CD4-positive, CD25-positive, alpha-beta regulatory T cell (primary cell): Measurements from ENCODE around the gene MGAT5. TPM values are rescaled to one million over a fixed set of nuclear protein-coding genes. Genes with fewer than 3 reads are reported as not detected.

Source experiments
- ATAC-seq, 2 donors: fragments of 150-1000 bp; cut with Tn5 transposase; one replicate each; pipeline ENCODE4 v1.10.0; 2021; ENCODE audit warnings: low read depth in 2 of 2, moderate number of reproducible peaks in 2 of 2, moderate library complexity in 1 of 2
- DNase-seq, 3 donors: peaks; one replicate each; pipeline versions ENCODE4 v3.0.0 to v3.0.0-alpha.2; 2012 to 2022; ENCODE audit warnings: mixed read lengths in 1 of 3
- H3K27ac ChIP-seq: one replicate; pipeline ENCODE4 v1.7.0; 2013; ENCODE audit warnings: mild to moderate bottlenecking, low read length; ENCODE audit not compliant: insufficient read depth, poor library complexity, severe bottlenecking
- H3K27me3 ChIP-seq: one replicate; pipeline ENCODE4 v1.7.0; 2013; ENCODE audit warnings: low read length; ENCODE audit not compliant: control insufficient read depth, insufficient read depth
- H3K36me3 ChIP-seq: one replicate; pipeline ENCODE4 v1.7.0; 2013; ENCODE audit warnings: mild to moderate bottlenecking, low read length, moderate library complexity; ENCODE audit not compliant: control insufficient read depth, insufficient read depth
- H3K4me1 ChIP-seq: 2 replicates; pipeline ENCODE4 v1.7.0; 2013; ENCODE audit warnings: mild to moderate bottlenecking, low read length; ENCODE audit not compliant: insufficient read depth, control insufficient read depth, poor library complexity, severe bottlenecking
- H3K4me3 ChIP-seq: one replicate; pipeline ENCODE4 v1.7.0; 2013; ENCODE audit warnings: low read depth, mild to moderate bottlenecking, low read length, moderate library complexity
- H3K9me3 ChIP-seq, 2 experiments: 1 replicate in 1 of 2; 2 replicates in 1 of 2; pipeline ENCODE4 v1.7.0; 2013; ENCODE audit warnings: low read length in 2 of 2, mild to moderate bottlenecking in 1 of 2, moderate library complexity in 1 of 2; ENCODE audit not compliant: control insufficient read depth in 2 of 2
- H3K27ac Mint-ChIP-seq, 3 donors: one replicate each; pipeline ENCODE4 v1.8.0; 2020 to 2022; ENCODE audit warnings: mild to moderate bottlenecking in 3 of 3, mixed read lengths in 3 of 3, moderate library complexity in 2 of 3
- H3K27me3 Mint-ChIP-seq: one replicate; pipeline ENCODE4 v1.8.0; 2022; ENCODE audit warnings: mild to moderate bottlenecking, mixed read lengths
- H3K36me3 Mint-ChIP-seq: one replicate; pipeline ENCODE4 v1.8.0; 2020; ENCODE audit warnings: mixed read lengths
- H3K4me1 Mint-ChIP-seq, 4 donors: one replicate each; pipeline ENCODE4 v1.8.0; 2020 to 2022; ENCODE audit warnings: mixed read lengths in 4 of 4, mild to moderate bottlenecking in 1 of 4
- H3K4me3 Mint-ChIP-seq, 4 donors: one replicate each; pipeline ENCODE4 v1.8.0; 2020 to 2022; ENCODE audit warnings: mild to moderate bottlenecking in 4 of 4, mixed read lengths in 4 of 4, moderate library complexity in 3 of 4
- H3K9me3 Mint-ChIP-seq, 7 donors: one replicate each; pipeline ENCODE4 v1.8.0; 2020 to 2022; ENCODE audit warnings: mixed read lengths in 7 of 7, mild to moderate bottlenecking in 3 of 7, moderate library complexity in 2 of 7
- polyA plus RNA-seq, 4 donors: library from polyadenylated mRNA; unstranded; fragments of 300-500 nt; fragmentation: Illumina TruSeq; gene quantifications; one replicate each; pipeline ENCODE4 v1.2.3, GENCODE V29; 2021
- total RNA-seq: library from RNA; stranded (reverse); gene quantifications from one replicate; pipeline ENCODE4 v1.2.3, GENCODE V29; 2022

The MGAT5 gene
- total and polyA plus RNA-seq, 5 donors from 2014 or later = 3.6 to 68.8 (median 6.9) TPM

GRCh38 chr2:134338208-134338607, 84.3 kb downstream of the MGAT5 start:
- Histone ChIP-seq H3K4me3 (no peak overlapping the region), H3K36me3 (peaks cover 38% of the 10 kb centered on the region), H3K4me1 (no peaks in the 10 kb centered on the region), H3K27ac (no peak overlapping the region), H3K9me3 (no peaks in the 10 kb centered on the region), H3K27me3 (no peaks in the 10 kb centered on the region)
- no peak for DNase-seq
- no peak for ATAC-seq
- no peak overlapping the region for H3K4me3 Mint-ChIP-seq
- peak overlapping the region in 1 of 3 donors; percentile 14 for H3K27ac Mint-ChIP-seq
- H3K36me3 Mint-ChIP-seq = peaks cover 54% of the 10 kb centered on the region
- peaks cover 5 to 24% (median 10%) of the 10 kb centered on the region in 4 donors for H3K4me1 Mint-ChIP-seq
- no peaks in the 10 kb centered on the region for H3K27me3 Mint-ChIP-seq
- peaks cover 0 to 3% (median 0%) of the 10 kb centered on the region in 7 donors for H3K9me3 Mint-ChIP-seq

- Histone ChIP-seq H3K9me3 (no peaks in the 10 kb centered on the region), H3K4me3 (no peak overlapping the region), H3K27ac (no peak overlapping the region), H3K4me1 (no peaks in the 10 kb centered on the region), H3K36me3 (peaks cover 48% of the 10 kb centered on the region), H3K27me3 (no peaks in the 10 kb centered on the region)
- ATAC-seq (no peak), DNase-seq (no peak)
- Mint-ChIP-seq H3K4me3 (no peak overlapping the region), H3K9me3 (peaks cover 0 to 3% (median 0%) of the 10 kb centered on the region in 7 donors), H3K4me1 (peaks cover 0 to 15% (median 6%) of the 10 kb centered on the region in 4 donors), H3K27ac (no peak overlapping the region), H3K27me3 (no peaks in the 10 kb centered on the region), H3K36me3 (peaks cover 73% of the 10 kb centered on the region)
These were observed 87.6 kb downstream of the MGAT5 start for GRCh38 chr2:134341476-134341875.

DNA sequence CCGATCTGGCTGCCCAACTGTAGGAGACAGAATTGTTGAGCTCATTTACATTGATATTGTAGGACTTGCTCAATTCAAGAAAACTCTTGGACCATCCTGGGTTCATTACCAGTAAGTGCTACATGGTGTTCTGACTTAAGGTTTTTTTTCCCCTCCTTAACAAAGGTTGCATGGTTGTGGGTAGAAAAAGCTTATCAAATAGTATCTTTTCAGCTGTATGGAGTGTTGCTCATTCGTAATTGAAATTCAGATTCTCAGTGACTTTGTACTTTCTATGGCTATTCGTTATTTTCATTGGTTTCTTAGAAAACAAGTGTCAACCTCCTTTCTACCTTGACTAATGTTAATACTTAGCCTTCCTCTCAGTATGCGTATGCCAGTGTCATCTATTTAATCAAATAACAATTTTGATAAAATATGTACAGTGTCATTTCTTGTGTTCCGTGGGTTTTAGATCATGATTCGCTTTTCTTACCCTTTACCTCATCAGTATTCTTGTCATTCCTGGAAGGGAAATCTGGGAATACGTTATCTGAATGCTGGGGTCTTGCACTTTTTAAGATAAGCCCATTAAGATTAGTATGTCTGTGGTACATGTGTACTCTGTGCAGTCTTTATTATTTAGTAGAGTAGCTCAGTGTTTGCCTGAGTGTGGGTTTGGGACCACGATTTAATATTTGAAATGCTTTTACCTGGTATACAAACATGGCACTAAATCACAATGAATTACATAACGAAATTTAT, 91.3 kb downstream of the MGAT5 start:
- Histone ChIP-seq H3K27me3 (no peaks in the 10 kb centered on the region), H3K9me3 (no peaks in the 10 kb centered on the region), H3K4me1 (no peaks in the 10 kb centered on the region), H3K4me3 (no peak overlapping the region), H3K36me3 (peaks cover 46% of the 10 kb centered on the region), H3K27ac (no peak overlapping the region)
- no peaks in the 10 kb centered on the region for H3K27me3 Mint-ChIP-seq
- no peak overlapping the region for H3K4me3 Mint-ChIP-seq
- peaks cover 0 to 5% (median 3%) of the 10 kb centered on the region in 4 donors for H3K4me1 Mint-ChIP-seq
- H3K27ac Mint-ChIP-seq = no peak overlapping the region
- ATAC-seq (no peak), DNase-seq (no peak)
- peaks cover 0 to 3% (median 0%) of the 10 kb centered on the region in 7 donors for H3K9me3 Mint-ChIP-seq
- peaks cover 59% of the 10 kb centered on the region for H3K36me3 Mint-ChIP-seq

DNA sequence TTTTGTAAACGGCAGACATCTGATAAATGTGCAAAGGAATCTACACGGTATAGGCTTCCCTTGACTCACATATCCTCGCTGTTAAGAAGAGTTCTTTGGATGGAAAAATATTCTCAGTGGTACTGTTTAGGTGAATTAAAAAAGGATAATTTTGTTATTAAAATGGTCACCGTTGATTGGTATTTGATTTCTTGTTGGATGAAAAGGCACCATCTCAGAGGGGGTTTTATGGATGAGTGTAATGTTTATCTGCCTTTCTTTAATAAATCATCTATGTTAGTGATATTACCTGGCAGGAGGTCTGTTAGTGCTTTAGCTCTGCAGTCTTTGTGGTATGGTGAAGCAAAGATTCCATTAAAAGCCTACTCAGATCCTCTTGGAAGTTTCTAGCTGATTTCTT, 92.3 kb downstream of the MGAT5 start:
- Histone ChIP-seq H3K4me1 (no peaks in the 10 kb centered on the region), H3K4me3 (no peak overlapping the region), H3K36me3 (peaks cover 54% of the 10 kb centered on the region), H3K27ac (no peak overlapping the region), H3K27me3 (no peaks in the 10 kb centered on the region), H3K9me3 (no peaks in the 10 kb centered on the region)
- H3K4me3 Mint-ChIP-seq = no peak overlapping the region
- no peak overlapping the region for H3K27ac Mint-ChIP-seq
- H3K27me3 Mint-ChIP-seq = no peaks in the 10 kb centered on the region
- H3K9me3 Mint-ChIP-seq = peaks cover 0 to 3% (median 0%) of the 10 kb centered on the region in 7 donors
- peaks cover 61% of the 10 kb centered on the region for H3K36me3 Mint-ChIP-seq
- ATAC-seq = no peak
- DNase-seq = no peak
- H3K4me1 Mint-ChIP-seq = peaks cover 0 to 5% (median 3%) of the 10 kb centered on the region in 4 donors

DNA sequence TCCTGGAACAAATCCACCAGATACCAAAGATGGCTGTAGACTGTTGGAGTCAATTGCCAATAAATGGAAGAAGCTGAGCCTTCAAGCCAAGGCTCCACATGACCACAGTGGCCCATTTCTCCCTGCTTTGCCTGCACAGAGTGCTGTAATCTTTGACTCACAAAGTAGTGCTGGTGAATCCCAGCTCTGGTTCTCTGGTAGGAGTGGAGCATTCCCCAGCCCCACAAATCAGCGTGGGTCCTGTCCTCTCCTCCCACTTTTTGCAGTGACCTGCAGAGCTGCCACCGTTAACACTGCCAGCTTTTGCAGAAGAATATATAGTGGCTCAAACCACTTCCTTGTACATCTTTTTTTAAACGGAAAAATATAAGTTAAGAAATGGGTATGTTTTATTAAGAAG, 93.9 kb downstream of the MGAT5 start:
- Histone ChIP-seq H3K27ac (no peak overlapping the region), H3K4me1 (no peaks in the 10 kb centered on the region), H3K9me3 (no peaks in the 10 kb centered on the region), H3K4me3 (no peak overlapping the region), H3K36me3 (peaks cover 55% of the 10 kb centered on the region), H3K27me3 (no peaks in the 10 kb centered on the region)
- ATAC-seq (no peak), DNase-seq (no peak)
- Mint-ChIP-seq H3K36me3 (peaks cover 62% of the 10 kb centered on the region), H3K9me3 (peaks cover 0 to 3% (median 0%) of the 10 kb centered on the region in 7 donors), H3K4me1 (peaks cover 0 to 8% (median 3%) of the 10 kb centered on the region in 4 donors), H3K4me3 (no peak overlapping the region), H3K27ac (no peak overlapping the region), H3K27me3 (no peaks in the 10 kb centered on the region)

GRCh38 chr2:134348239-134348638, 94.4 kb downstream of the MGAT5 start:
- DNase-seq (no peak), ATAC-seq (no peak)
- Histone ChIP-seq H3K27ac (no peak overlapping the region), H3K4me3 (no peak overlapping the region), H3K27me3 (no peaks in the 10 kb centered on the region), H3K4me1 (no peaks in the 10 kb centered on the region), H3K36me3 (peaks cover 57% of the 10 kb centered on the region), H3K9me3 (no peaks in the 10 kb centered on the region)
- Mint-ChIP-seq H3K27me3 (no peaks in the 10 kb centered on the region), H3K4me1 (peaks cover 0 to 8% (median 2%) of the 10 kb centered on the region in 4 donors), H3K4me3 (no peak overlapping the region), H3K27ac (peak overlapping the region in 1 of 3 donors; percentile 33), H3K9me3 (no peaks in the 10 kb centered on the region), H3K36me3 (peaks cover 62% of the 10 kb centered on the region)

- H3K4me3 Mint-ChIP-seq = no peak overlapping the region
- Histone ChIP-seq H3K4me3 (no peak overlapping the region), H3K9me3 (no peaks in the 10 kb centered on the region), H3K4me1 (no peaks in the 10 kb centered on the region), H3K27me3 (no peaks in the 10 kb centered on the region), H3K27ac (no peak overlapping the region), H3K36me3 (peaks cover 56% of the 10 kb centered on the region)
- no peaks in the 10 kb centered on the region for H3K27me3 Mint-ChIP-seq
- H3K9me3 Mint-ChIP-seq = no peaks in the 10 kb centered on the region
- peaks cover 0 to 8% (median 2%) of the 10 kb centered on the region in 4 donors for H3K4me1 Mint-ChIP-seq
- ATAC-seq (no peak), DNase-seq (no peak)
- no peak overlapping the region for H3K27ac Mint-ChIP-seq
- peaks cover 61% of the 10 kb centered on the region for H3K36me3 Mint-ChIP-seq
These were observed 94.9 kb downstream of the MGAT5 start for GRCh38 chr2:134348760-134349159.

DNA sequence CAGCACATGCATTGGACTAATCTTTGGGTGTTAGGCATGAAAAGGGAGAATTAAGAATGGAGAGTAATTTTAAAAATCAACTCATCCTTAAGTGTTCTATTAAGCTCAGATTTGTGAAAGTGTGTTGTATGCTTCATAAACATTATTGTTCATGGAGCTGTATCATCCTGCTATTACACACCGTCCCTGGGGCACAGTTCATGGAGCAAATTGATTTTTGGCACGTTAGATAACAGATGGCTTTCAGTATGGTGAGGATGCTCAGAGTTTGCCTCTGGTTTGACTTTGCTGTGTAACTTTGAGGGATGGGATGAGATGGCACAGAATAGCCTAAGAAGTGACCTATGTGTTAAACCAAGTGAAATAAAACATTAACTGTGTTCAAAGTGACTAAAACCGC, 97.1 kb downstream of the MGAT5 start:
- H3K9me3 ChIP-seq = no peaks in the 10 kb centered on the region
- H3K4me1 Mint-ChIP-seq = peaks cover 0 to 8% (median 2%) of the 10 kb centered on the region in 4 donors
- H3K36me3 Mint-ChIP-seq = peaks cover 51% of the 10 kb centered on the region
- no peak overlapping the region for H3K27ac Mint-ChIP-seq
- peaks cover 59% of the 10 kb centered on the region for H3K36me3 ChIP-seq
- H3K4me3 Mint-ChIP-seq = no peak overlapping the region
- H3K9me3 Mint-ChIP-seq = no peaks in the 10 kb centered on the region
- H3K27me3 ChIP-seq = no peaks in the 10 kb centered on the region
- DNase-seq (no peak), ATAC-seq (no peak)
- no peak overlapping the region for H3K4me3 ChIP-seq
- peaks cover 5% of the 10 kb centered on the region for H3K27me3 Mint-ChIP-seq
- H3K27ac ChIP-seq = no peak overlapping the region
- no peaks in the 10 kb centered on the region for H3K4me1 ChIP-seq
